GM23338 (cell line): ENCODE measurements around the gene CYB5R4. TPM values are rescaled to one million over a fixed set of nuclear protein-coding genes. Genes with fewer than 3 reads are reported as not detected.

Source experiments
- ATAC-seq: fragments of 200-7000 bp; cut with Tn5 transposase; 3 replicates; pipeline ENCODE4 v1.9.1; 2020
- DNase-seq: peaks from one replicate; pipeline ENCODE4 v3.0.0-alpha.2; 2015; ENCODE audit warnings: low spot score
- H2AFZ ChIP-seq: fragments of 200-600 bp; sonication (generic); 2 replicates; pipeline ENCODE4 v1.8.0; 2016; ENCODE audit warnings: antibody characterized with exemption, mild to moderate bottlenecking, moderate library complexity
- H3F3A ChIP-seq: fragments of 200-600 bp; sonication (generic); replicated peaks from 2 replicates; pipeline ENCODE4 v1.8.0; 2017; ENCODE audit warnings: antibody characterized with exemption, mixed run types, low read depth
- H3K27ac ChIP-seq: fragments of 200-600 bp; sonication (generic); 2 replicates; pipeline ENCODE4 v1.6.1; 2016; ENCODE audit warnings: low read depth
- H3K27me3 ChIP-seq: fragments of 200-600 bp; sonication (generic); 2 replicates; pipeline ENCODE4 v1.8.0; 2016; ENCODE audit warnings: mild to moderate bottlenecking, mixed run types, moderate library complexity; ENCODE audit not compliant: insufficient read depth
- H3K36me3 ChIP-seq: fragments of 200-600 bp; sonication (generic); 2 replicates; pipeline ENCODE4 v1.8.0; 2016; ENCODE audit warnings: mild to moderate bottlenecking; ENCODE audit not compliant: insufficient read depth
- H3K4me1 ChIP-seq: fragments of 200-600 bp; sonication (generic); 2 replicates; pipeline ENCODE4 v1.8.0; 2016; ENCODE audit warnings: mild to moderate bottlenecking, moderate library complexity; ENCODE audit not compliant: insufficient read depth
- H3K4me2 ChIP-seq: fragments of 200-600 bp; sonication (generic); 2 replicates; pipeline ENCODE4 v1.7.1; 2017; ENCODE audit warnings: mixed run types
- H3K4me3 ChIP-seq: fragments of 200-600 bp; sonication (generic); 2 replicates; pipeline ENCODE4 v1.6.1; 2016; ENCODE audit warnings: mixed run types
- H3K79me2 ChIP-seq: fragments of 200-600 bp; sonication (generic); replicated peaks from 2 replicates; pipeline ENCODE4 v1.8.0; 2017; ENCODE audit warnings: mild to moderate bottlenecking; ENCODE audit not compliant: insufficient read depth
- H3K9me2 ChIP-seq: fragments of 200-600 bp; sonication (generic); 2 replicates; pipeline ENCODE4 v1.8.0; 2017; ENCODE audit not compliant: insufficient read depth
- H4K20me1 ChIP-seq: fragments of 200-600 bp; sonication (generic); replicated peaks from 2 replicates; pipeline ENCODE4 v1.8.0; 2017; ENCODE audit warnings: mild to moderate bottlenecking; ENCODE audit not compliant: insufficient read depth
- H3K27ac Mint-ChIP-seq: 2 replicates; pipeline ENCODE4 v1.8.0; 2020; ENCODE audit warnings: inconsistent platforms, mild to moderate bottlenecking, moderate library complexity, mixed read lengths
- H3K27me3 Mint-ChIP-seq: 3 replicates; pipeline ENCODE4 v1.8.0; 2022; ENCODE audit warnings: low read depth, mild to moderate bottlenecking, moderate library complexity, mixed read lengths, inconsistent platforms; ENCODE audit not compliant: insufficient read depth, poor library complexity
- H3K36me3 Mint-ChIP-seq: 3 replicates; pipeline ENCODE4 v1.8.0; 2021; ENCODE audit warnings: low read depth, mild to moderate bottlenecking, inconsistent platforms, moderate library complexity, mixed read lengths
- H3K4me1 Mint-ChIP-seq: 3 replicates; pipeline ENCODE4 v1.8.0; 2020; ENCODE audit warnings: mild to moderate bottlenecking, inconsistent platforms, mixed read lengths
- H3K4me3 Mint-ChIP-seq: 3 replicates; pipeline ENCODE4 v1.8.0; 2021; ENCODE audit warnings: moderate library complexity, mild to moderate bottlenecking, inconsistent platforms, mixed read lengths
- H3K9me3 Mint-ChIP-seq: 3 replicates; pipeline ENCODE4 v1.8.0; 2020; ENCODE audit warnings: moderate library complexity, mild to moderate bottlenecking, inconsistent platforms, mixed read lengths
- CREB1 ChIP-seq: fragments of 250-450 bp; sonication (Bioruptor Pico); IDR thresholded peaks from 2 replicates; pipeline ENCODE4 v1.5.0; 2020; ENCODE audit warnings: low read depth, mild to moderate bottlenecking, moderate library complexity
- EZH2 ChIP-seq: fragments of 200-600 bp; sonication (generic); IDR thresholded peaks from one replicate; pipeline ENCODE4 v1.8.0; 2017; ENCODE audit warnings: antibody characterized with exemption, mild to moderate bottlenecking, low read depth; ENCODE audit not compliant: unreplicated experiment
- JUNB ChIP-seq: IDR thresholded peaks from one replicate; pipeline ENCODE4 v1.6.1; 2016; ENCODE audit warnings: antibody characterized with exemption; ENCODE audit not compliant: unreplicated experiment
- STAT1 ChIP-seq: IDR thresholded peaks from one replicate; pipeline ENCODE4 v1.6.1; 2016; ENCODE audit warnings: antibody characterized with exemption; ENCODE audit not compliant: unreplicated experiment
- ZNF331 ChIP-seq: fragments of 250-450 bp; sonication (Bioruptor Pico); IDR thresholded peaks from 2 replicates; pipeline ENCODE4 v1.5.0; 2020; ENCODE audit warnings: low read depth, mild to moderate bottlenecking, moderate library complexity
- ZNF462 ChIP-seq: fragments of 250-450 bp; sonication (Bioruptor Pico); IDR thresholded peaks from 2 replicates; pipeline ENCODE4 v1.5.0; 2020; ENCODE audit warnings: mild to moderate bottlenecking, moderate library complexity
- polyA plus RNA-seq: library from polyadenylated mRNA; unstranded; fragments of >200 nt; fragmentation: Nextera tagmentation; extraction: Ambion mirVana; gene quantifications from 2 replicates; pipeline ENCODE4 v1.2.1, GENCODE V29; 2016
- total RNA-seq: library from RNA; depleted of rRNA; stranded (reverse); fragments of >200 nt; shearing (Covaris generic); gene quantifications from 2 replicates; pipeline ENCODE4 v1.2.3, GENCODE V29; 2014

Gene CYB5R4
- total and polyA plus RNA-seq, 2 experiments from 2014 or later: 8.9 to 17.2 TPM

DNA sequence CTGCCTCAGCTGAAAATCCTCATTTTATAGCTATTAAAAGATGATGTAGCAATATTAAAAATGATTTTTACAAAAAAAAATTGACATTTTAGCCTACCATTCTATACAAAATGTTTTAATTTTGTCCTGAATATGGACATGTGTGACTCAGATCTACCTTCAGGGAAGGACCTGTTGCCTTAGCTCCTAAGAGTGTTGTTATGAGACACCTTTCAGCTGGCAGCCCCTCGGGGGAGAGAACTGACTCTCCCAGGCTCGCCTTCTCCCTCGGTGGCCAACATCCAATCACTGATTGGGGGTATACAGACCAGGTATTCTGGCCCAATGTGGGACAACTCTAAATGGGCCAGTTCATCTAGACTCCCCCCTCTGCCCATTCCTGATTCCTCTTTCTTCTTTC lies 141.6 kb downstream of the CYB5R4 start (continued):
- TF ChIP-seq ZNF462: no peak
- no peak for TF ChIP-seq EZH2
- TF ChIP-seq JUNB: no peak
- TF ChIP-seq CREB1 (CRISPR knock-in tag): no peak
- no peak for TF ChIP-seq ZNF331 (CRISPR knock-in tag)

- ATAC-seq: no peak
- no peaks in the 10 kb centered on the region for H3K79me2 ChIP-seq
Measured at GRCh38 chr6:84002226-84002625, 142.7 kb downstream of the CYB5R4 start.

More at GRCh38 chr6:84002226-84002625, 142.7 kb downstream of the CYB5R4 start:
- H3K36me3 Mint-ChIP-seq: peaks cover 1% of the 10 kb centered on the region; the same call in 1 of the 3 replicates
- Histone ChIP-seq H3K9me2 (0 out of 2 replicates have a peak, but pooled peaks cover 4% of the 10 kb centered on the region), H3K4me3 (no peak overlapping the region), H3F3A (no peaks in the 10 kb centered on the region), H3K27ac (no peak overlapping the region), H3K27me3 (no peaks in the 10 kb centered on the region), H3K4me1 (peaks cover 10% of the 10 kb centered on the region; the same call in 1 of the 2 replicates), H2AFZ (peak overlapping the region; percentile 90), H4K20me1 (no peaks in the 10 kb centered on the region), H3K36me3 (no peaks in the 10 kb centered on the region), H3K4me2 (no peak overlapping the region)
- H3K27me3 Mint-ChIP-seq: peaks cover 1% of the 10 kb centered on the region
- H3K9me3 Mint-ChIP-seq: peaks cover under 1% of the 10 kb centered on the region; the same call in 1 of the 3 replicates
- peaks cover 21% of the 10 kb centered on the region for H3K4me1 Mint-ChIP-seq
- TF ChIP-seq STAT1: no peak
- no peak overlapping the region for H3K4me3 Mint-ChIP-seq
- H3K27ac Mint-ChIP-seq: no peak overlapping the region
- no peak for DNase-seq
